Esophagus muscularis mucosa (tissue), 4 donors: Measurements from ENCODE around the gene PLA2G6. TPM values are rescaled to one million over a fixed set of nuclear protein-coding genes. Genes with fewer than 3 reads are reported as not detected.

Experiments
- DNase-seq: peaks from one replicate; pipeline ENCODE4 v3.0.0-alpha.2; 2017; ENCODE audit errors: extremely low spot score
- H3K27ac ChIP-seq, 4 donors: fragments of 200-600 bp; sonication (generic); replicated peaks in 1 of 4; 1 replicate in 3 of 4; 2 replicates in 1 of 4; pipeline ENCODE4 v1.5.1; 2016 to 2019; ENCODE audit warnings: mild to moderate bottlenecking in 1 of 4
- H3K27me3 ChIP-seq, 4 donors: fragments of 200-600 bp; sonication (generic); one replicate each; pipeline versions ENCODE4 v1.5.1 to v1.6.0; 2016 to 2019
- H3K36me3 ChIP-seq, 4 donors: fragments of 200-600 bp; sonication (generic); one replicate each; pipeline ENCODE4 v1.5.1; 2016 to 2019
- H3K4me1 ChIP-seq, 4 donors: fragments of 200-600 bp; sonication (generic); one replicate each; pipeline ENCODE4 v1.5.1; 2016 to 2019
- H3K4me3 ChIP-seq, 4 donors: fragments of 200-600 bp; sonication (generic); 1 replicate in 2 of 4; 2 replicates in 2 of 4; pipeline ENCODE4 v1.5.1; 2016 to 2019; ENCODE audit warnings: mild to moderate bottlenecking in 4 of 4, moderate library complexity in 1 of 4
- H3K9me3 ChIP-seq, 4 donors: fragments of 200-600 bp; sonication (generic); 1 replicate in 3 of 4; 2 replicates in 1 of 4; pipeline ENCODE4 v1.5.1; 2016 to 2019
- EP300 ChIP-seq: sonication (generic); formaldehyde crosslinking; IDR thresholded peaks from one replicate; pipeline ENCODE4 v1.6.1; 2017; ENCODE audit warnings: antibody characterized with exemption
- POLR2A ChIP-seq: fragments of 450-650 bp; IDR thresholded peaks from one replicate; pipeline ENCODE4 v1.6.1; 2017; ENCODE audit warnings: antibody characterized with exemption, moderate library complexity, mild to moderate bottlenecking, low read depth
- POLR2AphosphoS5 ChIP-seq, 2 donors: sonication (generic); formaldehyde crosslinking; IDR thresholded peaks; one replicate each; pipeline ENCODE4 v1.6.1; 2017; ENCODE audit warnings: antibody characterized with exemption in 2 of 2
- WGBS: methylation state at CpG from one replicate; pipeline ENCODE4 v1.1.5; 2018; 5-methylcytosine and 5-hydroxymethylcytosine counted together
- intact Hi-C: fragments of 100-400 bp; cut with DNase I; formaldehyde crosslinking; loops from one replicate; pipeline ENCODE4 v1.15.1; 2023
- total RNA-seq, 4 donors: library from RNA; depleted of rRNA; stranded (reverse); fragments of >200 nt; gene quantifications; one replicate each; pipeline versions ENCODE4 v1.1.0 to v1.2.1, GENCODE V29; 2016
- TF ChIP-seq, protein P1 (sequence below), 3 experiments: fragments of 200-600 bp in 2 of 3; fragments of 450-650 bp in 1 of 3; sonication (generic) in 2 of 3; IDR thresholded peaks; one replicate each; pipeline ENCODE4 v1.5.1; 2017 to 2019; ENCODE audit warnings: antibody characterized with exemption in 3 of 3, mild to moderate bottlenecking in 2 of 3, moderate library complexity in 1 of 3

PLA2G6 gene
- total RNA-seq, 4 donors from 2014 or later, result 13.9 to 18.3 (median 15.6) TPM

- WGBS, result 89% methylated on average over 3 of the region's 3 CpGs
- H3K4me3 ChIP-seq, result peak overlapping the region in 3 of 4 donors; percentile 73 to 92 (median 84)
Measured at GRCh38 chr22:38203855-38204514, 22.4 kb upstream of the PLA2G6 start.

DNA sequence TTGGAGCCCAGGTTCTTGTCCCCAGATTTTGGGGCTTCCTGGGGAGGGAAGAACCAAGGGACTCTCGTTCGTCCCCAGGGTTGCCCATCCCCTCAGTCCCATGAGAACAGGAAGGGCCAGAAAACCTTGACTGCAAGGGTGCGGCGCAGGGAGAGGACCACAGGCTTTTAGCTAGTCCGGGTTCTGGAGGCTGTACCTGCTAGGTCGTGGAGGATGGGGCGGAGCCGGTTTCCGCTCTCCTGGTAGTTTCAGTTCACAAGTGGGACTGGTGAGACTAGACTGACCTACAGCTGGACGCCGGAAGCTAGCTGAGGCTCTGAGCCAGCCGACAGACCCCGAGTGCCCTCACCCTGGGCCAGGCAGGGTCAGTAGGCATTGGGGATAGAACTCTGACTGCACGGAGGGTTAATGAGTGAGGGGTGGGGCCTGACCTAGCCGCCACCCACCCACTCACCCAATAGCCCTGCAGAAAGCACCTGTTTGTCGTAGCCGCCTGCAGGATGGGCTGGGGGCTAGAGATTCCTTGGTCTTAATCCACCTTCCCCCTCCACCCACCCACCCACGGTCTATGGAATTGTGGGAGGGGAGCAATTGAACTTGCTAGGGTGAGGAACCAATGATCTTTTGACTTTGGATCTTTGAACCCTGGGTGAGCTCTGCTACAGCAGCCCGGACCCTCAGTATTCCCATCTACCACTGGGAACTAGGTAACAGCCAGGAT, 21.6 kb upstream of the PLA2G6 start:
- peaks cover 24 to 42% (median 42%) of the 10 kb centered on the region in 4 donors for H3K4me1 ChIP-seq
- no peak for DNase-seq
- H3K9me3 ChIP-seq, result no peaks in the 10 kb centered on the region
- H3K27ac ChIP-seq, result peak overlapping the region; percentile 93 to 100 (median 99)
- TF ChIP-seq POLR2AphosphoS5 (IDR thresholded peaks at IDR 0.05), result no peak
- TF ChIP-seq, protein P1, sequence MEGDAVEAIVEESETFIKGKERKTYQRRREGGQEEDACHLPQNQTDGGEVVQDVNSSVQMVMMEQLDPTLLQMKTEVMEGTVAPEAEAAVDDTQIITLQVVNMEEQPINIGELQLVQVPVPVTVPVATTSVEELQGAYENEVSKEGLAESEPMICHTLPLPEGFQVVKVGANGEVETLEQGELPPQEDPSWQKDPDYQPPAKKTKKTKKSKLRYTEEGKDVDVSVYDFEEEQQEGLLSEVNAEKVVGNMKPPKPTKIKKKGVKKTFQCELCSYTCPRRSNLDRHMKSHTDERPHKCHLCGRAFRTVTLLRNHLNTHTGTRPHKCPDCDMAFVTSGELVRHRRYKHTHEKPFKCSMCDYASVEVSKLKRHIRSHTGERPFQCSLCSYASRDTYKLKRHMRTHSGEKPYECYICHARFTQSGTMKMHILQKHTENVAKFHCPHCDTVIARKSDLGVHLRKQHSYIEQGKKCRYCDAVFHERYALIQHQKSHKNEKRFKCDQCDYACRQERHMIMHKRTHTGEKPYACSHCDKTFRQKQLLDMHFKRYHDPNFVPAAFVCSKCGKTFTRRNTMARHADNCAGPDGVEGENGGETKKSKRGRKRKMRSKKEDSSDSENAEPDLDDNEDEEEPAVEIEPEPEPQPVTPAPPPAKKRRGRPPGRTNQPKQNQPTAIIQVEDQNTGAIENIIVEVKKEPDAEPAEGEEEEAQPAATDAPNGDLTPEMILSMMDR (IDR thresholded peaks at IDR 0.05), result no peak
- intact Hi-C loops, result loop anchor here (5.0 kb wide), 1 partner anchor 114 kb away; the partner anchor contains the start of gene CSNK1E
- peaks cover 0 to 10% (median 0%) of the 10 kb centered on the region in 4 donors for H3K27me3 ChIP-seq
- 51% methylated on average over 4 of the region's 19 CpGs for WGBS
- no peaks in the 10 kb centered on the region for H3K36me3 ChIP-seq
- H3K4me3 ChIP-seq, result peak overlapping the region; percentile 73 to 92 (median 85)

More at GRCh38 chr22:38203855-38204514, 22.4 kb upstream of the PLA2G6 start:
- Histone ChIP-seq H3K36me3 (no peaks in the 10 kb centered on the region), H3K27ac (peak overlapping the region; percentile 93 to 100 (median 99)), H3K9me3 (no peaks in the 10 kb centered on the region), H3K4me1 (peaks cover 24 to 42% (median 42%) of the 10 kb centered on the region in 4 donors), H3K27me3 (peaks cover 0 to 10% (median 0%) of the 10 kb centered on the region in 4 donors)
- no peak for DNase-seq
- TF ChIP-seq, protein P1 (IDR thresholded peaks at IDR 0.05), result no peak
- TF ChIP-seq EP300, result no peak
- TF ChIP-seq POLR2A, result no peak
- no peak for TF ChIP-seq POLR2AphosphoS5 (IDR thresholded peaks at IDR 0.05)
- intact Hi-C loops, result loop anchor here (5.0 kb wide), 1 partner anchor 113 kb away; the partner anchor contains the start of gene CSNK1E

DNA sequence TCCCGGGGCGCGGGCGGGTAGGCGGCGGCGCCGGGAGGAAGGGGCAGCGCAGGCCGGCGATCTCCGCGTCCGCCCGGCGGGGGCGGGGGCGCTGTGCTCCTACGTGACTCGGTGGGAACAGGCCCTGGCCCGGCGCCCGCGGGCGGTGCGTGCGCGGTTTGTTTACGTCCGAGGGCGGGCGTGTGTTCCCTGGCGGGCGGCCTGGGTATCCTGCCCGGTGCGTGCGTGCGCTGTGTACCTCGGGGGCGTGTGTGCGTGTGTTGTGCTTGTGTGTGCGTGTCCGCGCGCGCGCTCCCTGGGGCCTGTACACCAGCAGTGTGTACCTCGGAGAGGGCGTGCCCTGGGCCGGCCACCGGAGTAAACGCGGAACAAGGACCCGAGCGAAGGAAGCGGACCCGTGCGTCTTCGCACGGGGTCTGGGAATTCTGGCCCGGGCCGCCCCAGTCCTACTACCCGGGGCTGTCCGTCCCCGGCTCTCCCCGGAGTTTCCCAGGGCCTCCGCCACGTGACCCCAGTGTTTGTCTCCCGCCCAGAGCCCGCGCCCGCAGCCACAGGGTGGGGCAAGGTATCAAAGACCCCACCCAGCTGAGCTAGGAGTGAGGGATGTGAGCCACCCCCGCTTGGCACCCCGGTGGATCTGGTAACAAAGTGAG, 20.9 kb upstream of the PLA2G6 start:
- DNase-seq, result no peak
- TF ChIP-seq EP300, result peak; percentile 91
- TF ChIP-seq POLR2A, result no peak
- peak in 1 of 2 donors; percentile 91 for TF ChIP-seq POLR2AphosphoS5 (IDR thresholded peaks at IDR 0.05)
- TF ChIP-seq, protein P1 (IDR thresholded peaks at IDR 0.05), result peak; percentile 11 to 29 (median 18)
- peak overlapping the region; percentile 73 to 92 (median 85) for H3K4me3 ChIP-seq
- WGBS, result 0% methylated on average over 15 of the region's 74 CpGs
- peaks cover 0 to 10% (median 0%) of the 10 kb centered on the region in 4 donors for H3K27me3 ChIP-seq
- intact Hi-C loops, result loop anchor here (5.0 kb wide), 1 partner anchor 115 kb away; the partner anchor contains the start of gene CSNK1E
- H3K27ac ChIP-seq, result peak overlapping the region; percentile 93 to 100 (median 99)
- no peaks in the 10 kb centered on the region for H3K9me3 ChIP-seq
- no peaks in the 10 kb centered on the region for H3K36me3 ChIP-seq
- H3K4me1 ChIP-seq, result peaks cover 24 to 42% (median 42%) of the 10 kb centered on the region in 4 donors

- intact Hi-C loops, result loop anchor here (5.0 kb wide), 1 partner anchor 115 kb away; the partner anchor contains the start of gene CSNK1E
- no peaks in the 10 kb centered on the region for H3K9me3 ChIP-seq
- H3K36me3 ChIP-seq, result no peaks in the 10 kb centered on the region
- peak within 1 kb of the TSS; percentile 73 to 92 (median 85) for H3K4me3 ChIP-seq
- DNase-seq, result peak; percentile 100
- WGBS, result 0% methylated on average over 7 of the region's 85 CpGs
- H3K4me1 ChIP-seq, result peaks cover 24 to 42% (median 42%) of the 10 kb centered on the region in 4 donors
- peak within 1 kb of the TSS; percentile 93 to 100 (median 99) for H3K27ac ChIP-seq
- TF ChIP-seq EP300 (peak; percentile 46), POLR2AphosphoS5 (IDR thresholded peaks at IDR 0.05) (peak; percentile 95 to 99), POLR2A (peak; percentile 96)
- TF ChIP-seq, protein P1 (IDR thresholded peaks at IDR 0.05), result no peak
- peaks cover 0 to 10% (median 0%) of the 10 kb centered on the region in 4 donors for H3K27me3 ChIP-seq
Measured at GRCh38 chr22:38201711-38202436, 20.2 kb upstream of the PLA2G6 start, which contains the start of gene MAFF. Gene MAFF, plus strand, starts transcription at chr22:38201994. Its CDS starts 11,860 bp downstream, at chr22:38213854.
